Right hindlimb (tissue), 1 donor: ENCODE results near the gene HLA-DPA1.

ENCODE experiments used
- DNase-seq: peaks from one replicate; pipeline ENCODE4 v3.0.0-alpha.2; 2018

HLA-DPA1 gene

DNA sequence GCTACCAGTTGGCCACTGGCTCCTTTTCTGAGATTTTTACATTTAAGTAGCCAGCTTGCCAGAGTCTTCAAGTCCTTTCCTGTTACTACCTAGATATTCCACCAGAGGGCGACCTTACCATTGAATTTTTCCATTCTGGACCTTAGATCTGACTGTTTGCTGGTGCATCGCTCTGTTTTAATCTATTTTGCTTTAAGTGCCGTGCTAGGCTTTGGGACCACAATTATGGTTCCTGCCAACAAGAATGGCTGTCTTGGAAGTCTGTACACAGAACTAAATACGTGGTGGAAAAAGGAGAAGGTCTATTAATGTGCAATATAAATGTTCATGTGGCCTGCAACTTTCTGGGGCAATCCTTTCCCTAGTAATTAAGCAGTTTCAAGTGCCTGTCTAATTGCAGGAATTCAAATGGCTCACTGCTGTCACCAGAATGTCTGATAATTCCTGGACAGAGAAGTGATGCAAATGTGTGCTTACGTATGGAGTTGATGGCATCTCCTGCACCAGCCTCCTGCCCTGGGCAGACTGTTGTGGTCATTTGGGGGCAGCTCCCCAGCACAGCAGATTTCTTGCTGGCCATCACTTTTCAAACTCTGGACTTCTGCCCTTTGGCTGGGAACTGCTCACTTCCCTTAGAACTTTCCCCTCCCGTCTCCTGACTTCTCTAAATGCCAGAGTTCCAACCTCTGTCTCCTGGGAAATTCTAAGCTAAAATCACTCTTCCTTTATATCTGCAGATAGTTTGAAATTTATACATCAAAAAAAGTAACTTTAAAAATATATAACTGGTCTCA, 58.4 kb downstream of the HLA-DPA1 start:
- DNase-seq = peak; percentile 46
